Parathyroid adenoma (tissue), 2 donors: ENCODE measurements around the gene MTRF1.

Experiments used
- H2AFZ ChIP-seq: fragments of 300-600 bp; sonication (generic); one replicate; pipeline ENCODE4 v1.7.0; 2017; ENCODE audit warnings: antibody characterized with exemption, mild to moderate bottlenecking
- H3K27ac ChIP-seq: fragments of 300-600 bp; sonication (generic); one replicate; pipeline ENCODE4 v1.7.0; 2017
- H3K27me3 ChIP-seq: fragments of 300-600 bp; sonication (generic); one replicate; pipeline ENCODE4 v1.7.0; 2017; ENCODE audit warnings: low read length; ENCODE audit not compliant: control insufficient read depth, insufficient read depth
- H3K36me3 ChIP-seq: fragments of 300-600 bp; sonication (generic); one replicate; pipeline ENCODE4 v1.7.0; 2017; ENCODE audit warnings: low read length; ENCODE audit not compliant: control insufficient read depth, insufficient read depth
- H3K4me1 ChIP-seq: fragments of 300-600 bp; sonication (generic); one replicate; pipeline ENCODE4 v1.7.0; 2017; ENCODE audit warnings: control low read depth
- H3K4me2 ChIP-seq: fragments of 300-600 bp; sonication (generic); one replicate; pipeline ENCODE4 v1.7.0; 2017; ENCODE audit warnings: low read length
- H3K4me3 ChIP-seq: fragments of 300-600 bp; sonication (generic); one replicate; pipeline ENCODE4 v1.7.0; 2017; ENCODE audit warnings: low read depth, low read length
- H3K79me2 ChIP-seq: fragments of 300-600 bp; sonication (generic); one replicate; pipeline ENCODE4 v1.7.0; 2017; ENCODE audit warnings: control low read depth
- H3K9ac ChIP-seq: fragments of 300-600 bp; sonication (generic); one replicate; pipeline ENCODE4 v1.7.0; 2017; ENCODE audit warnings: mild to moderate bottlenecking
- H3K9me3 ChIP-seq: fragments of 300-600 bp; sonication (generic); one replicate; pipeline ENCODE4 v1.7.0; 2017; ENCODE audit warnings: low read length; ENCODE audit not compliant: control insufficient read depth
- TF ChIP-seq, protein P1 (sequence below): fragments of 300-600 bp; sonication (generic); IDR thresholded peaks from one replicate; pipeline ENCODE4 v1.7.0; 2017; ENCODE audit warnings: antibody characterized with exemption, mild to moderate bottlenecking
- donor health status: primary hyperparathyroidism.

The MTRF1 gene

GRCh38 chr13:41231025-41231677 is 32.2 kb downstream of the MTRF1 start:
- TF ChIP-seq, protein P1, sequence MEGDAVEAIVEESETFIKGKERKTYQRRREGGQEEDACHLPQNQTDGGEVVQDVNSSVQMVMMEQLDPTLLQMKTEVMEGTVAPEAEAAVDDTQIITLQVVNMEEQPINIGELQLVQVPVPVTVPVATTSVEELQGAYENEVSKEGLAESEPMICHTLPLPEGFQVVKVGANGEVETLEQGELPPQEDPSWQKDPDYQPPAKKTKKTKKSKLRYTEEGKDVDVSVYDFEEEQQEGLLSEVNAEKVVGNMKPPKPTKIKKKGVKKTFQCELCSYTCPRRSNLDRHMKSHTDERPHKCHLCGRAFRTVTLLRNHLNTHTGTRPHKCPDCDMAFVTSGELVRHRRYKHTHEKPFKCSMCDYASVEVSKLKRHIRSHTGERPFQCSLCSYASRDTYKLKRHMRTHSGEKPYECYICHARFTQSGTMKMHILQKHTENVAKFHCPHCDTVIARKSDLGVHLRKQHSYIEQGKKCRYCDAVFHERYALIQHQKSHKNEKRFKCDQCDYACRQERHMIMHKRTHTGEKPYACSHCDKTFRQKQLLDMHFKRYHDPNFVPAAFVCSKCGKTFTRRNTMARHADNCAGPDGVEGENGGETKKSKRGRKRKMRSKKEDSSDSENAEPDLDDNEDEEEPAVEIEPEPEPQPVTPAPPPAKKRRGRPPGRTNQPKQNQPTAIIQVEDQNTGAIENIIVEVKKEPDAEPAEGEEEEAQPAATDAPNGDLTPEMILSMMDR: no peak
- H3K79me2 ChIP-seq: no peaks in the 10 kb centered on the region
- no peak overlapping the region for H3K27ac ChIP-seq
- no peak overlapping the region for H3K9ac ChIP-seq
- no peaks in the 10 kb centered on the region for H3K9me3 ChIP-seq
- H3K27me3 ChIP-seq: no peaks in the 10 kb centered on the region
- H3K4me3 ChIP-seq: no peak overlapping the region
- H3K4me1 ChIP-seq: no peaks in the 10 kb centered on the region
- no peaks in the 10 kb centered on the region for H3K36me3 ChIP-seq
- no peak overlapping the region for H3K4me2 ChIP-seq
- no peak overlapping the region for H2AFZ ChIP-seq

- TF ChIP-seq, protein P1: no peak
- Histone ChIP-seq H3K36me3 (no peaks in the 10 kb centered on the region), H3K4me3 (no peak overlapping the region)
These were observed 34.0 kb downstream of the MTRF1 start for GRCh38 chr13:41229356-41229755.

GRCh38 chr13:41224113-41225110 is 39.0 kb downstream of the MTRF1 start:
- H3K27ac ChIP-seq: no peak overlapping the region
- no peak overlapping the region for H3K4me3 ChIP-seq
- no peak overlapping the region for H2AFZ ChIP-seq
- H3K36me3 ChIP-seq: no peaks in the 10 kb centered on the region
- H3K4me2 ChIP-seq: no peak overlapping the region
- no peaks in the 10 kb centered on the region for H3K27me3 ChIP-seq
- H3K9me3 ChIP-seq: no peaks in the 10 kb centered on the region
- H3K4me1 ChIP-seq: no peaks in the 10 kb centered on the region
- no peak overlapping the region for H3K9ac ChIP-seq
- no peaks in the 10 kb centered on the region for H3K79me2 ChIP-seq
- TF ChIP-seq, protein P1: no peak

More at GRCh38 chr13:41229356-41229755, 34.0 kb downstream of the MTRF1 start:
- H3K4me1 ChIP-seq: no peaks in the 10 kb centered on the region
- no peak overlapping the region for H3K4me2 ChIP-seq
- no peak overlapping the region for H2AFZ ChIP-seq
- no peak overlapping the region for H3K9ac ChIP-seq
- no peaks in the 10 kb centered on the region for H3K27me3 ChIP-seq
- H3K79me2 ChIP-seq: no peaks in the 10 kb centered on the region
- no peaks in the 10 kb centered on the region for H3K9me3 ChIP-seq
- no peak overlapping the region for H3K27ac ChIP-seq

GRCh38 chr13:41222259-41222852 is 41.0 kb downstream of the MTRF1 start:
- Histone ChIP-seq H3K36me3 (no peaks in the 10 kb centered on the region), H3K4me3 (no peak overlapping the region), H3K79me2 (no peaks in the 10 kb centered on the region), H3K4me1 (no peaks in the 10 kb centered on the region), H3K9ac (no peak overlapping the region), H3K4me2 (no peak overlapping the region), H3K27me3 (no peaks in the 10 kb centered on the region), H3K27ac (no peak overlapping the region), H2AFZ (no peak overlapping the region), H3K9me3 (no peaks in the 10 kb centered on the region)
- TF ChIP-seq, protein P1: peak; percentile 53
